Rectal smooth muscle tissue (tissue), 1 donor: ENCODE measurements around the gene BLACAT1.
"Not testable (repeated sequence)": the region's sequence is repeated elsewhere in the genome, so short reads cannot be mapped to it uniquely, and the experiment has no call there.

Experiments
- H3K27ac ChIP-seq: one replicate; pipeline ENCODE4 v1.7.0; 2013; ENCODE audit warnings: low read depth, low read length, inconsistent platforms
- H3K27me3 ChIP-seq: one replicate; pipeline ENCODE4 v1.7.0; 2013; ENCODE audit warnings: low read length; ENCODE audit not compliant: control insufficient read depth, insufficient read depth
- H3K36me3 ChIP-seq: one replicate; pipeline ENCODE4 v1.7.0; 2013; ENCODE audit warnings: low read length; ENCODE audit not compliant: control insufficient read depth, insufficient read depth
- H3K4me1 ChIP-seq: one replicate; pipeline ENCODE4 v1.7.0; 2013; ENCODE audit warnings: low read length; ENCODE audit not compliant: control insufficient read depth, insufficient read depth
- H3K4me3 ChIP-seq: one replicate; pipeline ENCODE4 v1.7.0; 2013; ENCODE audit warnings: low read length
- H3K9ac ChIP-seq: one replicate; pipeline ENCODE4 v1.7.0; 2013; ENCODE audit warnings: low read length

Gene BLACAT1

DNA sequence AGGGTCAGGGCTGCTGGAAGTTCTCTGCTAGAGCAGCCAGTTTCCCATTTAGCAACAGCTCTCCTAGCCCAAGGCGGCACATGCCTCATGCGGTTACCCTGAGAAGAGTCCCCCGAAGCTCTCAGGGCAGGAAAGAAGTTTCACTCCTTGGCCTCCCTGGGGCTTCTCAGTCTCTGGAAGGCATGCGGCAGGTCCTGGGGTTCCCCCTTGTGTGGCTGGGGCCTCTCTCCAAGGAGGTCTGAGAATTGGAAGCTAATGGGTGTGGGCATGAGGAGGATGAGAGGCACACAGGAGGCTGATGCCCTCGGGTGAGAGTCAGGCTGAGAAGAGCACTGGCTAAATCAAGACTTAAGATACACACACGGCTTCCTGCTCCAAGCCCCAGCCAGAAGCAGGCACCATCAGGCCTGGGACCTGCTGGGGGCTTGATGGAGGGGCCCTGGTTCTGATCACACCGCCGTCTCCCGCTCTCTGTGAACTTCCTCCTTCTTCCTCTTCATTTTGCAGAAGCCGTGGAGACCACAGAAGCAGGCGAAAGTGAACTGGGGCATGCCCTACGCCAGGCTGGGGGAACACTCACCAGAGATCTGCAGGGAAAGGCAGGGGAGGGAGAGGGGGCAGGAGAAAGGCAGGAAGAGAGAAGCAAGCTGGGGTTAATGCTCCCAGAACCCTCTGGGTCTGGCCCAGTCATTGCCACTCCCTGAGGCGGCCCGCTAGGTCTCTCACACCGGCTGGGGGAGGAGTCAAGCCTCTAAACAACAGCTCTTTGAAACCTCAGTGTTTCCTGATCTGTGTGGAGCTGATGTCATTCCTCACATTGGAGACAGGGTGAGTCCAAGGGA is 15.1 kb downstream of the BLACAT1 start:
- peaks cover 9% of the 10 kb centered on the region for H3K4me1 ChIP-seq
- no peaks in the 10 kb centered on the region for H3K36me3 ChIP-seq
- H3K9ac ChIP-seq, result no peak overlapping the region
- H3K27ac ChIP-seq, result no peak overlapping the region
- H3K4me3 ChIP-seq, result peak overlapping the region; percentile 44
- H3K27me3 ChIP-seq, result no peaks in the 10 kb centered on the region

DNA sequence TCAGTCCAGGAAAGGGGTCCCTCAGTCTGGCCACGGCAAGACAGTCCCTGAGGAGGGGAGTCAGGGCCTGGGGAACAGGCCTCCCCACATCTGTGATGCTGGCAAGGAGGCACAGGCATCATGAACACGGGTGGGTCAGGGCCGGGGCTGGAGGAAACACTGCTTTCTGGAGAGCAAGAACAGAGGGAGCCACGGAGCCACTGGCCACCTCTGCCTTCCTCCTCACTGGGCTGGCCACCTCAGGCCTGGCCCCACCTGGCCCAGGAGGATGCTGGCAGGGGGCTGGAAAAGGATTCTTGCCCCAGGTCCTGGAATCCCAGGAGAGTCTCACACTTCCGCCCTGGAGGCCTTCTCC is 15.7 kb downstream of the BLACAT1 start:
- peaks cover 1% of the 10 kb centered on the region for H3K27me3 ChIP-seq
- H3K4me3 ChIP-seq, result no peak overlapping the region
- no peak overlapping the region for H3K9ac ChIP-seq
- H3K36me3 ChIP-seq, result no peaks in the 10 kb centered on the region
- H3K27ac ChIP-seq, result no peak overlapping the region
- H3K4me1 ChIP-seq, result peaks cover 6% of the 10 kb centered on the region

- H3K4me3 ChIP-seq, result no peak overlapping the region
- peaks cover 2% of the 10 kb centered on the region for H3K4me1 ChIP-seq
- no peak overlapping the region for H3K27ac ChIP-seq
- peaks cover 2% of the 10 kb centered on the region for H3K27me3 ChIP-seq
- H3K36me3 ChIP-seq, result no peaks in the 10 kb centered on the region
- H3K9ac ChIP-seq, result no peak overlapping the region
Observed at GRCh38 chr1:205438213-205439158, 17.4 kb downstream of the BLACAT1 start.

GRCh38 chr1:205437570-205437969 is 18.3 kb downstream of the BLACAT1 start:
- no peaks in the 10 kb centered on the region for H3K36me3 ChIP-seq
- no peak overlapping the region for H3K27ac ChIP-seq
- H3K4me3 ChIP-seq, result no peak overlapping the region
- H3K9ac ChIP-seq, result no peak overlapping the region
- H3K27me3 ChIP-seq, result peaks cover 2% of the 10 kb centered on the region
- peaks cover 2% of the 10 kb centered on the region for H3K4me1 ChIP-seq

GRCh38 chr1:205436776-205437410 is 19.0 kb downstream of the BLACAT1 start:
- Histone ChIP-seq H3K27me3 (peaks cover 2% of the 10 kb centered on the region), H3K27ac (no peak overlapping the region), H3K4me1 (peaks cover 2% of the 10 kb centered on the region), H3K4me3 (no peak overlapping the region), H3K36me3 (no peaks in the 10 kb centered on the region), H3K9ac (no peak overlapping the region)

- Histone ChIP-seq H3K4me3 (no peak overlapping the region), H3K4me1 (peaks cover 5% of the 10 kb centered on the region), H3K9ac (no peak overlapping the region), H3K36me3 (no peaks in the 10 kb centered on the region), H3K27me3 (peaks cover 2% of the 10 kb centered on the region), H3K27ac (no peak overlapping the region)
Observed at GRCh38 chr1:205435578-205436573, 20.0 kb downstream of the BLACAT1 start.

DNA sequence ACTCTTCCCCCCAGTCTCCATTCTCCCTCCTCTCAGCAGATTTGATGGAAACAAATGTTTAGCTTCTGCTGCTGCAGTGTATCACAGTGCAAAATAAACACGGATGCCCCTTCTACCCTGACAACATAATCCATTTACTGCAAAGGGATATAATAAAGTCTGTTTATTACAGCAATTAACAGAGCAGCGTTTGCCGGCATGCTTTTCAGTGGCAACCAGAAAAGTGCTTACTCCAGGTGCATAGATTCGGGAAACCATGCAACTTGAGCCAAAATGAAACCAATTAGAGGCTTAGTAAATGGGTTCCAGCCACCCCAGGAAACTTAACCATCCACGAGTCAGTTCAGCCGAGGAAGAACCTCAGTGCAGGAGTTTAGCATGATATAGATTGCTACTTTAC is 21.1 kb downstream of the BLACAT1 start:
- Histone ChIP-seq H3K27ac (no peak overlapping the region), H3K27me3 (peaks cover 2% of the 10 kb centered on the region), H3K36me3 (no peaks in the 10 kb centered on the region), H3K4me1 (peaks cover 5% of the 10 kb centered on the region), H3K4me3 (no peak overlapping the region), H3K9ac (no peak overlapping the region)

- H3K9ac ChIP-seq, H3K4me1 ChIP-seq, H3K27ac ChIP-seq, H3K36me3 ChIP-seq, H3K4me3 ChIP-seq, H3K27me3 ChIP-seq: not testable (repeated sequence)
Observed at GRCh38 chr1:205432692-205433091, 23.2 kb downstream of the BLACAT1 start.

GRCh38 chr1:205432116-205432515 is 23.7 kb downstream of the BLACAT1 start:
- no peaks in the 10 kb centered on the region for H3K36me3 ChIP-seq
- H3K4me3 ChIP-seq, result no peak overlapping the region
- H3K27me3 ChIP-seq, result peaks cover 2% of the 10 kb centered on the region
- H3K27ac ChIP-seq, result no peak overlapping the region
- no peak overlapping the region for H3K9ac ChIP-seq
- peaks cover 3% of the 10 kb centered on the region for H3K4me1 ChIP-seq

GRCh38 chr1:205430696-205431305 is 25.0 kb downstream of the BLACAT1 start:
- H3K4me1 ChIP-seq, result peaks cover 3% of the 10 kb centered on the region
- peak overlapping the region; percentile 69 for H3K4me3 ChIP-seq
- H3K27me3 ChIP-seq, result peaks cover 2% of the 10 kb centered on the region
- no peak overlapping the region for H3K27ac ChIP-seq
- H3K36me3 ChIP-seq, result no peaks in the 10 kb centered on the region
- H3K9ac ChIP-seq, result no peak overlapping the region
